NCI-H146 treated with DMSO at 0.1 percent for 48 hours (cell line): Measurements from ENCODE around the gene RAPGEF4.

Source experiments
- DNase-seq: peaks from one replicate; lab custom pipeline; 2025; ENCODE audit not compliant: unreplicated experiment; lab: John Stamatoyannopoulos, UW

The RAPGEF4 gene

GRCh38 chr2:172993931-172994717 is 258.5 kb downstream of the RAPGEF4 start:
- no peak for DNase-seq

- DNase-seq, result no peak
These were observed 259.2 kb downstream of the RAPGEF4 start for GRCh38 chr2:172994864-172995263.

- no peak for DNase-seq
These were observed 259.9 kb downstream of the RAPGEF4 start for GRCh38 chr2:172995323-172996244.

- DNase-seq, result no peak
These were observed 260.8 kb downstream of the RAPGEF4 start for GRCh38 chr2:172996387-172996961.

- no peak for DNase-seq
These were observed 261.4 kb downstream of the RAPGEF4 start for GRCh38 chr2:172997031-172997430.

- no peak for DNase-seq
These were observed 263.1 kb downstream of the RAPGEF4 start for GRCh38 chr2:172998547-172999272.

DNA sequence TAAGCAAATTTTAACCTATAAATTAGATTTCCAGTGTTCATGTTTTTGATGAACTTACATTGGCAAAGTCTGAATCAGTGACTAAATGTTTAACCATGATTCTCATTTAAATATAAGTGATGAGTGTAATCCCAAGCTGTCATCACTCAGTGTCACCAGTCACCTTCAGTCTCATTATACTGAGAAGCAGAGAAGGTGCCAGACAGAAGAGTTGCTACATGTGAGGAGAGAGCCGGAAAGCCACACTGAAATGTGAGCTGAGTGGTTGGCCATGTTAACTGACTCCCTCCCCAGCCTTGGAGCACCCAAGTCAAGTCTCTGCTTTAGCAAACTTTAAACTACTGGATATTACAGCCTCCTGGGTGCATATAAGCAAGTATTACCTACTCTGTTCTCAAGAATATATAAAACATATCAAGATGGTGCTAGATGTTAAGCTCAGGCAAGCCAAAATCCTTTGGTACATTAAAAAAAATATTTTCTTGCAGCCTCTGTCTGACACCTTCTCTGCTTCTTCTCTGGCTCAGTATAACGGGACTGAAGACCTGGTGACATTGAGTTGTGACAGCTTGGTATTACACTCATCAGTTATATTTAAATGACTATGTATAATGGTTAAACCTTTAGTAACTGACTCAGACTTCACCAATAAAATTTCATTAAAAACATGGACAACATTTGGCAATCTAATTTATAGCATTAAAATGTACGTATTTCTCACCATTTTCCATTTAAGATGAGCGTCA is 264.2 kb downstream of the RAPGEF4 start:
- DNase-seq, result no peak

DNA sequence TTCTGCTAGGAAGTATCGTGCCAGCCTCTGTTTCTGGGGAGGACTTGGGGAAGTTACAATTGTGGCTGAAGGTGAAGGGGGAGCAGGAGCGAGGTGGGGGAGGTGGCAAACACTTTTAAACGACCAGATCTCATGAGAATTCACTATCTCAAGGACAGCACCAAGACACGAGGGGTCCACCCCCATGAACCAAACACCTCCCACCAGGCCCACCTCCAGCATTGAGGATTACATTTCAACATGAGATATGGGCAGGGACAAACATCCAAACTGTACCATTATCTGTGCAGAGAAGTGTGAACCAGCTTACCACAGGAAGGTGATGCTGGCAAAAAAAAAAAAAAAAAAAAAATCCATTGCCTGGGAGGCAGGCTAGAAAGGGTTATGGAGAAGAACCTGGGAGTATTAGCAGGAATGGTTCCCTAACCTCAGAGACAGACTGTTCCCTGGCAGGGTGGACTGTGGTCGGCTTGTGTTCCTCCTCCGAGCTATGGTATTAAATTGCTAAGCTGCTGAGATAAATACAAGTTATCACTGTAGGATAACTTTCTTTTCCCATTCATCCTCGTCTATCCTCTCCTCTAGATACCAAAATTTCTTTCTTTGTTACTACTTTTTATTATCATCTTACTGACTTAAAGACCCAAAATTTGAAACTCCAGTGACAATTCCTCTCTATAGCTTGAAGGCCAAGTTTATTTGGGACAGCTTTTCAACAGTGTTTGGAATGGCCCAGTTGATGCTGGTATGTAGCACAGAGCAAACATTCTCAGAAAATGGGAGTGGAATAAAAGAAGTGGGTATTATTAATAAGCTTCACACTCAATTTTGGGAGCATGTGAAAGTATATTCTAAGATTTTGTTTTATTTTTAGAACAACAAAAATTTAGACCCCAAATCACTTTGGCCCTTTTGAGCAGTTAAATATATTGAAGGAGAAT is 266.3 kb downstream of the RAPGEF4 start:
- no peak for DNase-seq

DNA sequence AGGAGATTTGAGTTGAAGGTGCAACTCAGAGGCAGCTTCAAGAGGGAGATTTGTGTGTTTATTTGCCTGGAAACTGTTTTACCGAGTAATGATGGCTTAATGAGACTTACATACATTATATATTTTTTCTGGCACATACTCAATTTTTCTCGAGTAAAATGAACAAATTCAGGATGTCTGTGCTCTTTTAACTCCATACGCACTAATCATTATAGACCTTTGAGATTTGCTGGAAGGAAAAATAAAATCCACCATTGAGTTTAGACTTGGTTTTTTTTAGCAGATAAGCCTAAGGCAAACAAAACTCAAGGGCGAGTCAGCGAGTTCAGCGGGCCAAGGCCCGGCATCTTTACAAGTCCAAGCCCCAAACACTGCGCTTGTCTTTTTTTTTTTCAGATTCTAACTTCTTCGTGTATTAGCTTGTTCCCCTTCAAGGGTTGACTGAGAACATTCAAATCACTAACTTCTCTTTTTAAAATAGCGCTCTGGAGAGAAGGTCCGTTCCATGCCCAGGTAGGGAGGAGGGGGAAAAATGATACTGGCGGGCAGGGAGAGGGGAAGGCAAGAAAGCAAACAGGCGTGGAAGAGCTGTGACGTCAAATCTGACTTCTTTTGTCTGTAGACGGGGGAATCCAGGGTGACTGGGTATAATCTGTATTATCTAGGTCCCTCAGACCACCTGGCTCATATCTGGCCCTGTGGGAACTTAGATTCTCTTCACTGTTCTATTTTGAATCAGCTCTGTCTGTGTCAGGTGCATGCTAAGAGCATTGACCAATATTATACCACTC is 267.3 kb downstream of the RAPGEF4 start:
- DNase-seq, result no peak

DNA sequence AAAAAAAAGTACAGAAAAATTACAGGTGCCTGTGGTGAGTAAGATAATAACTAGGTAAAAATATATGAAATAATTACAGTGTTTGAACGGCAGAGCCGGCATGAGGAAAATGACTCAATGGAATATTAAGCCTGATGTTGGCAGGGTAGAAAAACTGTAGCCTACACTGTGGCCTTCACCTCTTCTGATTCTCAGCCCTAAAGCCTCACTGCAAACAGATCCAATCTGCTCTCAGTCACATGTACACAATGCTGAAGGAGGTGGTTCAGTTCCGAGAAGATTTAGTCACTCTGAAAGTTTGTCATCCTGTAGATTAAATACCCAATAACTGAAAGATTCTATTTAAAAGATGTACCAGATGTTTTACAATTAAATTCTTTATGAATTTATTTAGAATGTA is 273.1 kb downstream of the RAPGEF4 start:
- DNase-seq, result no peak

DNA sequence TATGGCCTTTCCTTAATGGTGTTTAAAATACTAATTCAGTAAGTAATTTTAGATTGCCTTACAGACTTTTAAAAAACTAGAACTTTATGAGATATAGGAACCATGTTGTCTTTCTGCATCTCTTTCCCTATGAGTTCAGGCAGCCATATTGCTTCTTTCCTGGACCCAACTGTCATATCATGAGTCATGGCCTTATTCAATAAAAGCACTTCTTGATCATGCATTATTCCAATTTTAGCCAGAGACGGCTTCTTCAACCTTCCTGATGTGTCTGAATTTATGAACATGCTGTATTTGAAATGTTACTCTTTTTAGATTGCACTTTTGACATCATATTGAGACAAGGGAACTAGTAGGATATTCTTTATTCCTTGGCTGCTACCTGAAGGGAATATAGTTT is 274.6 kb downstream of the RAPGEF4 start:
- no peak for DNase-seq

DNA sequence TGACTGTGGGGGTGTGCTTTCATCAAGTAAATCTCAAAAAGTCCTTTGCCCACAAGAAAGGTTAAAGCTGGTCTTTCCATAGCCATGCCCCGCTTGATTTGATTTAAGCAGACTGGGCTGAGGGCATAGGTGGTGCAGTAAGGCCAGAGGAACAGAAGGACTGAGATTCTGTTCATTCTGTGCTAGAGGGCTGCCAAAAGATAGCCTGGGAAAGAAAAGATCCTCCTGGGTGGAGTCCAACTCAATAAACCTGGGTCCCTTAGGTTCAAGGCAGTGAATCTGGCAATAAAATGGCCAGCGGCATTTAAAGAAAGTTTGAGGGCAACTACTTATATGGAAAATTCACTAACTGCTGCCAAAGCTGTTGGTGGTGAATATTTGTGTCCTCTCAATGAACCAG is 280.8 kb downstream of the RAPGEF4 start:
- no peak for DNase-seq

DNA sequence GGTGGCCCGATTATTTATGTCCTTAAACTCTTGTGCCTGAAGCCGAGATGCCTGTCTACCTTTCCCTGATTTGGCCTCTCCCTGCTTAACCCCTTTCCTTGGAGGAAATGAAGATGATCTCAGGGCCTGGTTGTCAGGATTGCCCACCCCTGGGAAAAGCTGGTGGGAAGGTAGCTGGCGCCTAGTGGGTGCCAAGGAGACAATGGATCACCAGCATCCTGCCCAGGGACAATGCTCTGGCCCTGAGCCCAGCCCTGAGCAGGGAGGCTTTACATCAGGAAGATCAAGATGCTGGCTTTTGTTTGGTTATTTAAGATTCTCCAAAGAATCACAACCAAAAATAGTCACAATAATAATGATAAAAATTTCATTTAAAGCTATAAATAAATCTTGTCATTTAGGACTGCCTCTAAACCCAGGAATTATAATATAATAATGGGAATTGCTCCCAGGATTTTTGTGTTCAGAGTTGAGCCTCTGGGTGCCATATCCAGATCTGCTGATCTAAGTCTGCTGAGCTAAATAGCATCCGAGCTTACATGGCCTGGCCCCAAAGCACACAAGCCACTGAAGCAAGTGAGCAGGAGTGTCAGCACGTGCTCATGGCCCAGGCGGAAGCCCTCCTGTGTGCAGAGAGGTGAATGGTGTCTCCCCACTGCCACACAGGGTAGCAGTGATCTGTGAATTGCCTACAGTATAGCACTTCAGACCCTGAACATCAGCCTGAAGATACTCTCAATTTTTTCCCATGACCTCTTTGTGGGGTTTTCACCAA is 282.2 kb downstream of the RAPGEF4 start:
- no peak for DNase-seq

DNA sequence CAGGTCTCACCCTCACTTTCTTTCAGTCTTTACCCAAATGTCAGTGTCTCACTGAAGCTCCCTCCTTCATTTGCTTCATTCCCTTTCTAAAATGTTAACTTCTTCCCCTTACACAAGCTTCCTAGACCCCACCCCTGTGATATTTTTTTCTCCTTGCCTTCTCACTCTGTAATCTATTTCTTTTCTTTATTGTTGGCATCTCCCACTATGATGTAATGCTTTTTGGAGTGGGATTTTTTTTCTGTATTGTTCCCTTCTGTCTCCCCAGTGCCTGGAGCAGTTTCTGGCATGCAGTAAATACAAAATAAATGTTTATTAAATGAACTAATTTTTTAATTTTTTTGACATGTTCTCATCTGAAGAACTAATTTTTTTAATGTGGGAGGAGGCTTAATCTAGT is 284.1 kb downstream of the RAPGEF4 start:
- no peak for DNase-seq

DNA sequence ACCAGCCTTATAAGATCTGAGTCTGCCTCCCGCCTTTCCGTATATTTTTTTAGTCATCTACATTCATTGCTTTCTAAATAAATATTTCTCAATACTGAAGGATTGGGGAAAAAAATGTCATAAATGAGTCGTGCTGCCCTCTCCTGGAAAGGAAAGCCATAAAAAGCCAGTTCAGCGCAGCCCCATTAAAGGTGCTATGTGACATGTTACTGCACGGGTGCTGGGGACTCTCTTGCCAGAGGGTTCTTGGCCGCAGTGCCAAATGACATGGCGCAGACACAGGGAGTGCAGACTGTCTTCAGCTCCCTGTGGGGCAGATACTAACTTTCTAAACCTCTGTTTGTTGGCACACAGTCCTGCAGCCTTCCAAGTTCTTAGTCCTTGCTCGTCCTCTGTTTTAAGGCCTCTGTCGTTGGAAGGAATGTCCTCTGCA is 286.3 kb downstream of the RAPGEF4 start:
- no peak for DNase-seq

GRCh38 chr2:173023718-173024117 is 288.1 kb downstream of the RAPGEF4 start:
- DNase-seq, result no peak

- no peak for DNase-seq
These were observed 290.8 kb downstream of the RAPGEF4 start for GRCh38 chr2:173026479-173026878.
